ENCODE measurements around the gene RBP2.
"Not testable (repeated sequence)": the region's sequence is repeated elsewhere in the genome, so short reads cannot be mapped to it uniquely, and the experiment has no call there.

The RBP2 gene

DNA sequence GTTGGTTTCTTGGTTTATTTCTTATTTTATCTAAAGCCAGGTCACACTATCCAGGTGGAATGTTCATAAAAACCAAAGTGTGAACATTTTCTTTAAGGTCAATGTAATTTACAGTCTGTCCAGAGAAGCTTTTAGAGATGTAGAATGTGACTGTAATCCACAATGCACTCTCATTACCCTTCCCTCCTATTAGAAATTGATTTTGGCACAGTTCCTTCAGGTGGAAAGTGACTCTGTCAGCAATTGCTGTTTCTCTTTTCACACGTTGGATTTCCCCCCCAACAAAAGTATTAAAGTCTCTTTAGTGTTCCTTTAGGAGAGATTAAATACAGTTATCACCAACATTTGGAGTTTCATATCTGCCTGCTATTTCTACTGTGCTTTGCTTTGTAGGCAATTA is 55.3 kb downstream of the RBP2 start:
- DNase-seq (ENCODE audit: low read depth) = no peak
- no peak overlapping the region for H3K9ac ChIP-seq (ENCODE audit: low read length)
- H3K4me1 ChIP-seq (ENCODE audit: control insufficient read depth, insufficient read depth, low read length) = no peaks in the 10 kb centered on the region
- H3K27me3 ChIP-seq (replicated peaks; ENCODE audit: control insufficient read depth, insufficient read depth, low read length) = no peaks in the 10 kb centered on the region
- H3K9me3 ChIP-seq (ENCODE audit: control insufficient read depth, low read length) = peaks cover 8% of the 10 kb centered on the region
- no peaks in the 10 kb centered on the region for H3K36me3 ChIP-seq (ENCODE audit: control insufficient read depth, insufficient read depth, low read length, severe bottlenecking)
- H3K4me3 ChIP-seq (ENCODE audit: low read length) = no peak overlapping the region

GRCh38 chr3:139418144-139418543 is 58.2 kb downstream of the RBP2 start:
- Histone ChIP-seq H3K9ac (ENCODE audit: low read length) (no peak overlapping the region), H3K4me1 (ENCODE audit: control insufficient read depth, insufficient read depth, low read length) (no peaks in the 10 kb centered on the region), H3K36me3 (ENCODE audit: control insufficient read depth, insufficient read depth, low read length, severe bottlenecking) (no peaks in the 10 kb centered on the region), H3K4me3 (ENCODE audit: low read length) (no peak overlapping the region), H3K27me3 (replicated peaks; ENCODE audit: control insufficient read depth, insufficient read depth, low read length) (no peaks in the 10 kb centered on the region), H3K9me3 (ENCODE audit: control insufficient read depth, low read length) (peaks cover 22% of the 10 kb centered on the region)
- no peak for DNase-seq (ENCODE audit: low read depth)

GRCh38 chr3:139416275-139416674 is 60.0 kb downstream of the RBP2 start:
- no peaks in the 10 kb centered on the region for H3K36me3 ChIP-seq (ENCODE audit: control insufficient read depth, insufficient read depth, low read length, severe bottlenecking)
- peaks cover 31% of the 10 kb centered on the region for H3K9me3 ChIP-seq (ENCODE audit: control insufficient read depth, low read length)
- DNase-seq (ENCODE audit: low read depth) = no peak
- H3K4me1 ChIP-seq (ENCODE audit: control insufficient read depth, insufficient read depth, low read length) = no peaks in the 10 kb centered on the region
- no peaks in the 10 kb centered on the region for H3K27me3 ChIP-seq (replicated peaks; ENCODE audit: control insufficient read depth, insufficient read depth, low read length)
- no peak overlapping the region for H3K4me3 ChIP-seq (ENCODE audit: low read length)
- H3K9ac ChIP-seq (ENCODE audit: low read length) = no peak overlapping the region

DNA sequence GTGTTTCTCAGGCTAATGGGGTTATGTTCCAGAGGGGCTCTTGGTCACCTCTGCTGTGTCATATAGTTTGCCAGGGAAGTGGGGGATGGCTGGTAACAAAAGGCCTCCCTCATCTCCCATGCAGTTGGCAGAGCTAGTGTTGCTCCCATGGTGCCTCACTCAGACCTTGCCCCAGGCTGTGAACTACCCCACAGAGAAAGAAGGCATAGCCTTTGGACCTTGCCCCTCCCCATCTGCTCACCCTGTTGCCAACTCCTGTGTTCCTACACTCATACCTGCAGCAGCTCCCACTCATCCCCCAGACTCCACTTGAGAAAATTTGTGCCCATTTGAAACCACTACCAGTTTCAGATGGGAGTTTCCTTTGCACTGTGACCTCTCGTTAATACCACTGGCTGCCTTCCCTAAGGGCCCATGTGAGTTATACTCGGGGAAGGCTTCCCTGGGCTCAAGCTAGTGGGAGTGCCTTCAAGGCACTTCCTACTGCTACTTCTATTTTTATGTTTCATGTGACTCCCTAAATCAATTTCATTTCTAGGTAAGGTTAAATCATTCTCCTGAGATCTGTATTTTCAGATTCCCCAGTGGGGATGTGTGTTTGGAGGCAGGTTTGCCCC is 61.6 kb downstream of the RBP2 start:
- no peak overlapping the region for H3K9ac ChIP-seq (ENCODE audit: low read length)

GRCh38 chr3:139412891-139413290 is 63.4 kb downstream of the RBP2 start:
- not testable (repeated sequence) for H3K36me3 ChIP-seq (ENCODE audit: control insufficient read depth, insufficient read depth, low read length, severe bottlenecking); H3K4me3 ChIP-seq (ENCODE audit: low read length); H3K9ac ChIP-seq (ENCODE audit: low read length); H3K27me3 ChIP-seq (replicated peaks; ENCODE audit: control insufficient read depth, insufficient read depth, low read length); DNase-seq (ENCODE audit: low read depth); H3K4me1 ChIP-seq (ENCODE audit: control insufficient read depth, insufficient read depth, low read length)
- peaks cover 31% of the 10 kb centered on the region for H3K9me3 ChIP-seq (ENCODE audit: control insufficient read depth, low read length)

More for the DNA sequence above, 61.6 kb downstream of the RBP2 start:
- no peak for DNase-seq (ENCODE audit: low read depth)
- peaks cover 31% of the 10 kb centered on the region for H3K9me3 ChIP-seq (ENCODE audit: control insufficient read depth, low read length)
- no peaks in the 10 kb centered on the region for H3K36me3 ChIP-seq (ENCODE audit: control insufficient read depth, insufficient read depth, low read length, severe bottlenecking)
- H3K4me3 ChIP-seq (ENCODE audit: low read length) = no peak overlapping the region
- no peaks in the 10 kb centered on the region for H3K4me1 ChIP-seq (ENCODE audit: control insufficient read depth, insufficient read depth, low read length)
- no peaks in the 10 kb centered on the region for H3K27me3 ChIP-seq (replicated peaks; ENCODE audit: control insufficient read depth, insufficient read depth, low read length)

Data from adipocyte (in vitro differentiated cells).